ENCODE data around the gene MTG2. TPM values are rescaled to one million over a fixed set of nuclear protein-coding genes. Genes with fewer than 3 reads are reported as not detected.

MTG2 gene
- total and polyA plus RNA-seq, 2 of the 13 experiments (the other 11 are each of a cell fraction or from before 2014, with no cell fraction given): 20.4 to 37.8 TPM

GRCh38 chr20:62156592-62157386, 26.0 kb upstream of the MTG2 start (continued):
- no peak for TF ChIP-seq ZNF318 (CRISPR knock-in tag; IDR thresholded peaks at IDR 0.05)
- TF ChIP-seq ZNF709 (CRISPR knock-in tag; IDR thresholded peaks at IDR 0.05): no peak; the same call in 1 of the 2 replicates
- peak; percentile 8; the same call in 1 of the 2 replicates for TF ChIP-seq ZSCAN25 (CRISPR knock-in tag; IDR thresholded peaks at IDR 0.05)
- no peak for TF ChIP-seq EHMT2 (IDR thresholded peaks at IDR 0.05; ENCODE audit: borderline replicate concordance, low read depth, low read length)
- TF ChIP-seq ZNF317 (CRISPR knock-in tag; IDR thresholded peaks at IDR 0.05): no peak
- no peak for TF ChIP-seq PHF21A (CRISPR knock-in tag; IDR thresholded peaks at IDR 0.05)
- TF ChIP-seq ATF3 (CRISPR knock-in tag; IDR thresholded peaks at IDR 0.05): no peak
- no peak for TF ChIP-seq TP53 (CRISPR knock-in tag; conservative IDR thresholded peaks at IDR 0.05)
- TF ChIP-seq TBX3 (IDR thresholded peaks at IDR 0.05; ENCODE audit: borderline replicate concordance): no peak
- TF ChIP-seq HDAC1 (CRISPR knock-in tag; IDR thresholded peaks at IDR 0.05): peak; percentile 55; the same call in 1 of the 2 replicates
- TF ChIP-seq KDM2A (CRISPR knock-in tag; IDR thresholded peaks at IDR 0.05; ENCODE audit: borderline replicate concordance, low read depth): peak; percentile 75
- no peak for TF ChIP-seq HOXA5 (CRISPR knock-in tag; IDR thresholded peaks at IDR 0.05)
- TF ChIP-seq HCFC1 (IDR thresholded peaks at IDR 0.05; ENCODE audit: low read depth, low read length): no peak
- no peak for TF ChIP-seq HDAC6 (IDR thresholded peaks at IDR 0.05; ENCODE audit: low read depth, low read length)
- peak; percentile 69; the same call in 1 of the 2 replicates for TF ChIP-seq ZNF331 (CRISPR knock-in tag; IDR thresholded peaks at IDR 0.05)
- TF ChIP-seq HMGXB4 (CRISPR knock-in tag; IDR thresholded peaks at IDR 0.05; ENCODE audit: borderline replicate concordance in 1 of 2, low read depth in 1 of 2): peak; percentile 65 to 89
- TF ChIP-seq SALL1 (CRISPR knock-in tag; IDR thresholded peaks at IDR 0.05): peak; percentile 60; the same call in 1 of the 2 replicates
- peak; percentile 35; the same call in 1 of the 2 replicates for TF ChIP-seq FOSL2 (CRISPR knock-in tag; IDR thresholded peaks at IDR 0.05)
- no peak for TF ChIP-seq ZNF572 (CRISPR knock-in tag; IDR thresholded peaks at IDR 0.05)
- TF ChIP-seq PTBP1 (IDR thresholded peaks at IDR 0.05; ENCODE audit: low read depth, low read length, poor library complexity, severe bottlenecking): no peak

All from HepG2 (cell line).